Measurements from ENCODE around the gene LLGL2.
"Not testable (repeated sequence)": the region's sequence is repeated elsewhere in the genome, so short reads cannot be mapped to it uniquely, and the experiment has no call there.

Gene LLGL2

GRCh38 chr17:75571197-75571884 is 45.8 kb downstream of the LLGL2 start:
- DNase-seq, result no peak

- DNase-seq, result no peak
These were observed 46.4 kb downstream of the LLGL2 start for GRCh38 chr17:75571885-75572215.

GRCh38 chr17:75572713-75573539 is 47.4 kb downstream of the LLGL2 start:
- no peak for DNase-seq

GRCh38 chr17:75573540-75573957 is 48.1 kb downstream of the LLGL2 start:
- DNase-seq, result no peak

GRCh38 chr17:75573994-75574393 is 48.5 kb downstream of the LLGL2 start:
- no peak for DNase-seq

- no peak for DNase-seq
These were observed 49.0 kb downstream of the LLGL2 start for GRCh38 chr17:75574404-75575036.

GRCh38 chr17:75575197-75575596 is 49.7 kb downstream of the LLGL2 start:
- no peak for DNase-seq

- no peak for DNase-seq
These were observed 50.2 kb downstream of the LLGL2 start for GRCh38 chr17:75575728-75576127.

GRCh38 chr17:75576661-75577060 is 51.2 kb downstream of the LLGL2 start:
- no peak for DNase-seq

- not testable (repeated sequence) for DNase-seq
These were observed 55.7 kb downstream of the LLGL2 start for GRCh38 chr17:75581121-75581725.

GRCh38 chr17:75583197-75583596 is 57.7 kb downstream of the LLGL2 start:
- DNase-seq, result not testable (repeated sequence)

GRCh38 chr17:75584849-75585175 is 59.3 kb downstream of the LLGL2 start:
- DNase-seq, result no peak

GRCh38 chr17:75587675-75588595 is 62.4 kb downstream of the LLGL2 start, which contains the start of gene MYO15B:
Gene MYO15B, plus strand, starts transcription at chr17:75587800. Its CDS starts 258 bp downstream, at chr17:75588058.
- peak; percentile 61 for DNase-seq

GRCh38 chr17:75588596-75589011 is 63.1 kb downstream of the LLGL2 start:
- DNase-seq, result peak; percentile 61

GRCh38 chr17:75589012-75589918 is 63.8 kb downstream of the LLGL2 start:
- DNase-seq, result peak; percentile 96

GRCh38 chr17:75589919-75590303 is 64.4 kb downstream of the LLGL2 start:
- no peak for DNase-seq

- no peak for DNase-seq
These were observed 64.8 kb downstream of the LLGL2 start for GRCh38 chr17:75590314-75590761.

GRCh38 chr17:75590849-75591721 is 65.6 kb downstream of the LLGL2 start:
- no peak for DNase-seq

GRCh38 chr17:75591722-75592302 is 66.3 kb downstream of the LLGL2 start:
- DNase-seq, result no peak

Measured in NCI-H1436 (cell line).